Endothelial cell of umbilical vein (primary cell): ENCODE measurements around the gene PPP1R3G.

ENCODE experiments used
- EZH2 ChIP-seq: IDR thresholded peaks from 2 replicates; pipeline ENCODE4 v1.6.1; 2012; ENCODE audit warnings: borderline replicate concordance, low read depth, mild to moderate bottlenecking, moderate library complexity, low read length, inconsistent platforms; ENCODE audit not compliant: severe bottlenecking
- TF ChIP-seq, protein P1 (sequence below), 2 donors: IDR thresholded peaks; 1 replicate in 1 of 2; 2 replicates in 1 of 2; pipeline ENCODE4 v1.5.1; 2011; ENCODE audit warnings: low read length in 2 of 2, mild to moderate bottlenecking in 2 of 2, moderate library complexity in 2 of 2, control low read depth in 1 of 2, inconsistent platforms in 1 of 2, low read depth in 1 of 2; ENCODE audit not compliant: insufficient read depth in 1 of 2; ENCODE audit errors: extremely low read depth in 1 of 2

DNA sequence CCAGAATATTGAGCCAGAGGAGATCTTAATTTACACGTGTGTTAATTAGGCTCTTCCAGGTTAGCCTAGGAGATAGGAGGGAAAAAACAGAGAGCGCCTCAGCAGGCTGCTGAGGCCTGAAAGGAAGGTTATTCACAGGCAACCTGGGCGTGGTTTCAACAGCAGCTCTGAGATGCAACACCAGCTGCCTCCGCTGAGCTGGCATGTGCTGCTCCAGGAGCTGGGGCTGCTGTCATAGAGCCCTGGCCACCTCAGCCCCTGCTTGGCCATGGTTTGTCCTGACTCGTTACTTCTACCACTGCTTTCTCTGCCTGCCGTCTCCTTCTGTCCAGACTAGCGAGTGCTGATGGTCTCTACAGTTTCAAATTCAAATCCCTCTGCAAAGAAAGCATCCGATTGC is 48.9 kb upstream of the PPP1R3G start:
- no peak for TF ChIP-seq EZH2
- TF ChIP-seq, protein P1, sequence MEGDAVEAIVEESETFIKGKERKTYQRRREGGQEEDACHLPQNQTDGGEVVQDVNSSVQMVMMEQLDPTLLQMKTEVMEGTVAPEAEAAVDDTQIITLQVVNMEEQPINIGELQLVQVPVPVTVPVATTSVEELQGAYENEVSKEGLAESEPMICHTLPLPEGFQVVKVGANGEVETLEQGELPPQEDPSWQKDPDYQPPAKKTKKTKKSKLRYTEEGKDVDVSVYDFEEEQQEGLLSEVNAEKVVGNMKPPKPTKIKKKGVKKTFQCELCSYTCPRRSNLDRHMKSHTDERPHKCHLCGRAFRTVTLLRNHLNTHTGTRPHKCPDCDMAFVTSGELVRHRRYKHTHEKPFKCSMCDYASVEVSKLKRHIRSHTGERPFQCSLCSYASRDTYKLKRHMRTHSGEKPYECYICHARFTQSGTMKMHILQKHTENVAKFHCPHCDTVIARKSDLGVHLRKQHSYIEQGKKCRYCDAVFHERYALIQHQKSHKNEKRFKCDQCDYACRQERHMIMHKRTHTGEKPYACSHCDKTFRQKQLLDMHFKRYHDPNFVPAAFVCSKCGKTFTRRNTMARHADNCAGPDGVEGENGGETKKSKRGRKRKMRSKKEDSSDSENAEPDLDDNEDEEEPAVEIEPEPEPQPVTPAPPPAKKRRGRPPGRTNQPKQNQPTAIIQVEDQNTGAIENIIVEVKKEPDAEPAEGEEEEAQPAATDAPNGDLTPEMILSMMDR (IDR thresholded peaks at IDR 0.05; ENCODE audit: extremely low read depth in 1 of 2, insufficient read depth in 1 of 2, low read depth in 1 of 2, low read length in 2 of 2) = no peak
